NT2/D1 (cell line): Measurements from ENCODE around the gene B9D1.

Experiments used
- DNase-seq: peaks from one replicate; pipeline ENCODE4 v3.0.0-alpha.2; 2011; ENCODE audit warnings: low read depth, low spot score
- H3K27me3 ChIP-seq: 2 replicates; pipeline ENCODE4 v1.6.0; 2011; ENCODE audit warnings: mild to moderate bottlenecking; ENCODE audit not compliant: insufficient read length, insufficient read depth
- H3K36me3 ChIP-seq: 2 replicates; pipeline ENCODE4 v1.6.1; 2011; ENCODE audit warnings: mild to moderate bottlenecking, low read length, mixed read lengths; ENCODE audit not compliant: insufficient read depth, insufficient read length
- H3K4me1 ChIP-seq: 2 replicates; pipeline ENCODE4 v1.5.1; 2011; ENCODE audit not compliant: insufficient read depth, insufficient read length
- H3K4me3 ChIP-seq: 2 replicates; pipeline ENCODE4 v1.5.1; 2011; ENCODE audit warnings: low read depth; ENCODE audit not compliant: insufficient read length
- H3K9ac ChIP-seq: 2 replicates; pipeline ENCODE4 v1.6.0; 2011; ENCODE audit warnings: low read depth; ENCODE audit not compliant: insufficient read length
- H3K9me3 ChIP-seq: 2 replicates; pipeline ENCODE4 v1.5.1; 2011; ENCODE audit warnings: mild to moderate bottlenecking, low read length; ENCODE audit not compliant: insufficient read depth
- SUZ12 ChIP-seq: IDR thresholded peaks from 2 replicates; pipeline ENCODE4 v1.6.1; 2011; ENCODE audit not compliant: insufficient read length, insufficient read depth; ENCODE audit errors: extremely low read depth
- YY1 ChIP-seq: IDR thresholded peaks from 2 replicates; pipeline ENCODE4 v1.6.1; 2011; ENCODE audit not compliant: insufficient read length, insufficient read depth
- ZNF274 ChIP-seq: IDR thresholded peaks from 2 replicates; pipeline ENCODE4 v1.6.1; 2011; ENCODE audit warnings: mild to moderate bottlenecking, low read depth, low read length

B9D1 gene

DNA sequence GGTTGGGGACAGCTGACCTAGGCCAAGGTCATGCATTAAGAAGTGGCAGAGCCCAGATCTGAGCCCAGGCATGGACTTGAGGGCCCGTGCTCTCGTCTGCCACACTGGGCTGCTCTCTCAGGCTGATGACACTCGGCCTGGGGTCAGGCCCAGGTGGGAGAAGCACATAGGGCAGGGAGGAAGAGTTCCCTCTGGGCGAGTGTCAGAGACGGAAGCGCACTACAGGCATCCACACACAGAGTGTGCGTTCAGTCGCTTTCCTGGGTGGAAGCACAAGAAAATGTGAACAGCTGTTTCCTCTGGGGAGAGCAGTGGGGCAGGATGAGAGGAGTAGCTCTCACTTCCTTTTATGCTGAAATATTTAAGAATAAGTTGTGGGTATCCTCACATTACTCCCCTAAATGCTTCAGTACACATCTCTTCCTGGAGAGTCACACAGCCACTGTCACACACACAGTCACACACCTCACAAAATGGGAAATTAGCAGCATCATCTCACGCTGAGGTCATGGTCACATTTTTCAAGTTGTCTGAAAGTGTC is 59.7 kb downstream of the B9D1 start:
- H3K4me1 ChIP-seq = peaks cover 2% of the 10 kb centered on the region
- H3K9me3 ChIP-seq = no peaks in the 10 kb centered on the region
- no peak for DNase-seq
- H3K27me3 ChIP-seq = no peaks in the 10 kb centered on the region
- H3K9ac ChIP-seq = no peak overlapping the region
- no peak overlapping the region for H3K4me3 ChIP-seq
- TF ChIP-seq ZNF274 (no peak), SUZ12 (no peak), YY1 (no peak)
- H3K36me3 ChIP-seq = peaks cover 14% of the 10 kb centered on the region

DNA sequence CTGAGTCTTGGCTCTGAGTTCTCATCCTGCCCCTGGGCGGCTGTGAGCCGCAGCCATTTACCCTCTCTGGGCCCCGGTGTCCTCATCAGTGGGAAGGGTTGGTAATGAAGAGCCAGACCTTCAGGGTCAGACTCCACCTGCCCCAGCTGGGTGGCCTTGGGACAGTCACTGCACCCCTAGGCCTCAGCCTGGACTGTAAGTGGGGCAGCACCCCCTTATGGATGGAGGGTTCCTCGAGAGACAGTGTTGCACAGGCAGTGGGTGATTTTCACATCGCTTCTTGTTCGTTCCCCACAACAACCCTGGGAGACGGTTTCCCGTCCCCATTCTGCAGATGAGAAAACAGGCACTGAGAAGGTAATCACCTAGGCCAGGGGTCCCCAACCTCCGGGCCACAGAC is 60.5 kb downstream of the B9D1 start:
- no peak overlapping the region for H3K4me3 ChIP-seq
- H3K27me3 ChIP-seq = no peaks in the 10 kb centered on the region
- DNase-seq = no peak
- H3K9me3 ChIP-seq = no peaks in the 10 kb centered on the region
- no peak overlapping the region for H3K9ac ChIP-seq
- peaks cover 14% of the 10 kb centered on the region for H3K36me3 ChIP-seq
- no peak for TF ChIP-seq YY1
- TF ChIP-seq SUZ12 = no peak
- TF ChIP-seq ZNF274 = no peak
- H3K4me1 ChIP-seq = peaks cover 2% of the 10 kb centered on the region

DNA sequence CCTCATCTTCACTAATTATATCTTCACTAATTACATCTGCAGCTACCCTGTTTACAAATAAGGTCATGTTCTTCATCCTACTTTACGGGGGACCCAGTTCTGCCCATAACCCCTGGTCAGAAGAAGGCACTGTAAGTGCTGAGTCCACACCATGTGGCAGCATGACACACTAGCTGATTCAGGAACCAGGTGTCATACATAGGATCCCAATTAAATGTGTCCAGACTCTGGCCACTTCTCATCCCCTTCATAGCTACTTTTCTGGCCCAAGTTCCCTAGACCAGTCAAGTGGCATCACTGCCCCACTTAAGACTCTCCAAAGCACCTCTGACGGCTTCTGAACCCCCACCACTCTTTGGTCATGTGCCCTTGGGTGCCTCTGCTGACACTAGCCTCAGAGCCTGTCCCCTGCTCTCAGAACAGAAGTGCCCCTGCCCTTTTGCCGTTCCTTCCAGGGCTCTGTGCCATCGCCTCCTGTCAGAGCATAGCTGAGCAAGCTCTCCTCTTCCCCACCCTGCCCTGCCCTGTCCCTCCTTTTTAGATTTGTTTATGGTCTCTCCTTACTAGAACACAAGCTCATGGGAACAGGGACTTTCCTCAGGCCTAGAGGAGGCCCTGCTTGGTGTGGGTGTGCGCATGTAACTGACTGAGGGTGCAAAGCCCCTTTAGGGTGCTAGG is 61.1 kb downstream of the B9D1 start:
- TF ChIP-seq SUZ12 = no peak
- no peak for TF ChIP-seq ZNF274
- TF ChIP-seq YY1 = no peak
- H3K4me3 ChIP-seq = no peak overlapping the region
- peaks cover 2% of the 10 kb centered on the region for H3K4me1 ChIP-seq
- no peak for DNase-seq
- no peaks in the 10 kb centered on the region for H3K27me3 ChIP-seq
- H3K9me3 ChIP-seq = no peaks in the 10 kb centered on the region
- no peak overlapping the region for H3K9ac ChIP-seq
- peaks cover 12% of the 10 kb centered on the region for H3K36me3 ChIP-seq

DNA sequence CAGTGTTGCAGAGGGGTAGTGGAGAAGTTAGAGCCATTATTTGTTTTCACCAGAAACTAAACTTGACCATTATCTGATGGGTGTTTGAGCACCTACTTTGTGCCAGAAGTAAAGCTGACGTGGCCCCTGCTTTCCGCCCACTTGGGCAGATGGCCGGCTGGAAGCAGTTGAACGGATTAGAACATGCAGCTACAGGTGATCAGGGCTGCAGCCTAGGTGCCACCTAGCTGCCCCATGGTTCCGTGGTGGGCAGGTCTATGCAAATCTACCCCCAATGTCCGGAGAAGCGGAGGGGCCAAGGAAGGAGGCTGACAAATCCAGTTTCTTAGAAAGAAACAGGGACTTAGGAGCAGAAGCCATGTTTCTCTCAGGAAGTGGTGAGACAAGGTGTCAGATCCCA is 62.7 kb downstream of the B9D1 start:
- no peak overlapping the region for H3K4me3 ChIP-seq
- no peak for DNase-seq
- H3K9me3 ChIP-seq = no peaks in the 10 kb centered on the region
- TF ChIP-seq YY1 (no peak), ZNF274 (no peak), SUZ12 (no peak)
- no peak overlapping the region for H3K9ac ChIP-seq
- no peaks in the 10 kb centered on the region for H3K27me3 ChIP-seq
- H3K36me3 ChIP-seq = peaks cover 5% of the 10 kb centered on the region
- peaks cover 2% of the 10 kb centered on the region for H3K4me1 ChIP-seq

DNA sequence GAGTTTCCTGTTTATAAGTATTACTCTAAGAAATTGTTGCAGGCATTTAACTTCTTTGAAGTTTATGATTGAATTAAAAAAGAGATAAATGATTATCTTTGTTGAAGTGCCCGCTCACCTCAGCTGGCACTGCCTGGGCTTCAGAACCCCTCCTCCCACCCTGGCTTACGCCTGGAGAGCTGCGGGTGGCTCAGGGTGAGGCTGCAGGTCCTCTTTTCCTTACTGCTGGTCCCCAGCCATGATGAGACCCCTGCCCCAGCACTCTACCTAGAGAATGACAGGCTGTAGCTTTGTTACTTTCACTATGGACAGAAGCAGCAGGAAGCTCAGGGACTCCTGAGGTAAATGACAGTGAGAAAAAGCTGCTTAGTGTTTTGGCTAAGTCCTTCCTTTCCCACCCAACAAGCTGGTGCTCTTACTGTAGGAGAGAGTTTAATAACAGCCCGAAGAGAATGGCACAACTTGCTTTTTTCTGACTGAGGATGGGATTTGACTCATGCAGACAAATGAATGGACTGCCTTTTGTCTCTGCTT is 63.2 kb downstream of the B9D1 start:
- Histone ChIP-seq H3K9ac (no peak overlapping the region), H3K4me3 (no peak overlapping the region), H3K36me3 (peaks cover 1% of the 10 kb centered on the region), H3K9me3 (no peaks in the 10 kb centered on the region), H3K27me3 (no peaks in the 10 kb centered on the region), H3K4me1 (peaks cover 2% of the 10 kb centered on the region)
- no peak for DNase-seq
- TF ChIP-seq YY1 (no peak), SUZ12 (no peak), ZNF274 (no peak)

DNA sequence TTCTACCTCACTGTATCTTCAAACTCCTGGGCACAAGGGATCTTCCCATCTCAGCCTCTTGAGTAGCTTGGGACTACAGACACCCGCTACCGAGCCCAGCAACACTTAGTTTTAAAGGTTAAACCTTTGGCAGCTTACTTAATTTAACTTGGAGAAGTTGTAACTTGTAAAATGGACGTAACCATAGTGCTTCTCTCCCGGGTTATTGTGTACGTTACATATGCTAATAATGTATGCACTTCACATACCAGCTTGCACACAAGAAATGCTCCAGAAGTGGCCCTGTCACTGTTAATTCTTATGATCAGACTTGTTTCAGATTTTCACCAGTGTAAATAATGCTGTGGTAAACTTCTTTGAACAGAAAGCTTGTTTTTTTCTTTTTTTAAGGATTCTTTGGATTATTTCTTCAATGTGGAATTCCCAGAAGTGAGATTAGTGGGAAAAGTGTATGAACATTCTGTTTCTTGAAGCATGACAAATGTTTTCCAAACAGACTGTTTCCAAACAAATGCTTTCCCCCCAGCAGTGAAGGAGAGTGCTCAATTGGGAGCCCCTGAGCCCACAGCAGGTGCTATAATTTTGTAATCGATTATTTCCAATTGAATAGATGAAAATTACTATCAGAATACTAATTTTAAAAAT is 63.8 kb downstream of the B9D1 start:
- no peak overlapping the region for H3K4me3 ChIP-seq
- no peaks in the 10 kb centered on the region for H3K27me3 ChIP-seq
- TF ChIP-seq YY1 (no peak), SUZ12 (no peak), ZNF274 (no peak)
- H3K36me3 ChIP-seq = no peaks in the 10 kb centered on the region
- no peaks in the 10 kb centered on the region for H3K9me3 ChIP-seq
- H3K9ac ChIP-seq = no peak overlapping the region
- no peak for DNase-seq
- H3K4me1 ChIP-seq = peaks cover 2% of the 10 kb centered on the region
